IMR-90 (cell line): ENCODE data around the gene CDC73. TPM values are rescaled to one million over a fixed set of nuclear protein-coding genes. Genes with fewer than 3 reads are reported as not detected.

Experiments used
- ATAC-seq: fragments of 200-7000 bp; cut with Tn5 transposase; 2 replicates; pipeline ENCODE4 v1.9.1; 2020; ENCODE audit warnings: low read depth, mild to moderate bottlenecking, moderate library complexity
- BruUV-seq: library from RNA; stranded (reverse); fragments of 400-500 nt; replicated peaks from 2 replicates; lab custom pipeline; 2021; lab: Mats Ljungman, UMichigan
- CTCF ChIA-PET: fragments of 300-600 bp; formaldehyde crosslinking; extraction: SDS; loops from one replicate; lab custom pipeline; 2021; ENCODE audit warnings: antibody characterized with exemption; lab: Yijun Ruan, JAX
- POLR2A ChIA-PET: fragments of 300-600 bp; sonication (Branson Sonifier 250); formaldehyde crosslinking; loops from one replicate; lab custom pipeline; 2022; ENCODE audit warnings: antibody characterized with exemption; ENCODE audit not compliant: unreplicated experiment; lab: Charles Lee
- DNase-seq: peaks from one replicate; pipeline ENCODE4 v3.0.0; 2013
- H2AFZ ChIP-seq: replicated peaks from 2 replicates; pipeline ENCODE3; 2013; ENCODE audit warnings: low read length, mild to moderate bottlenecking; ENCODE audit not compliant: poor library complexity
- H2AK5ac ChIP-seq: 2 replicates; pipeline ENCODE4 v1.6.1; 2013; ENCODE audit warnings: low read depth, low read length, inconsistent platforms
- H2AK9ac ChIP-seq: replicated peaks from 2 replicates; pipeline ENCODE3; 2013; ENCODE audit warnings: mild to moderate bottlenecking, low read depth, low read length, moderate library complexity; ENCODE audit not compliant: poor library complexity
- H2BK120ac ChIP-seq: 2 replicates; pipeline ENCODE4 v1.6.1; 2013; ENCODE audit warnings: low read depth, low read length, inconsistent platforms
- H2BK15ac ChIP-seq: 3 replicates; pipeline ENCODE4 v1.6.1; 2013; ENCODE audit warnings: low read depth, low read length, inconsistent platforms
- H2BK20ac ChIP-seq: 2 replicates; pipeline ENCODE4 v1.6.1; 2013; ENCODE audit warnings: low read depth, mild to moderate bottlenecking, inconsistent platforms, low read length, moderate library complexity
- H2BK5ac ChIP-seq: 2 replicates; pipeline ENCODE4 v1.6.1; 2013; ENCODE audit warnings: mild to moderate bottlenecking, low read depth, low read length, inconsistent platforms; ENCODE audit not compliant: poor library complexity, severe bottlenecking
- H3K14ac ChIP-seq: replicated peaks from 2 replicates; pipeline ENCODE4 v1.6.1; 2013; ENCODE audit warnings: low read depth, low read length, inconsistent platforms
- H3K18ac ChIP-seq: 2 replicates; pipeline ENCODE4 v1.6.1; 2013; ENCODE audit warnings: low read depth, low read length, control low read depth
- H3K23ac ChIP-seq: 2 replicates; pipeline ENCODE4 v1.6.1; 2013; ENCODE audit warnings: low read depth, low read length, inconsistent platforms
- H3K27ac ChIP-seq: 2 replicates; pipeline ENCODE4 v1.5.1; 2013; ENCODE audit warnings: mild to moderate bottlenecking, control low read depth, low read length; ENCODE audit not compliant: insufficient read depth
- H3K27me3 ChIP-seq: 2 replicates; pipeline ENCODE4 v1.6.1; 2013; ENCODE audit warnings: low read length; ENCODE audit not compliant: control insufficient read depth, insufficient read depth
- H3K36me3 ChIP-seq: 2 replicates; pipeline ENCODE4 v1.6.1; 2013; ENCODE audit warnings: low read length, mixed read lengths; ENCODE audit not compliant: control insufficient read depth, insufficient read depth
- H3K4ac ChIP-seq: 2 replicates; pipeline ENCODE4 v1.6.1; 2013; ENCODE audit warnings: low read depth, low read length, inconsistent platforms
- H3K4me1 ChIP-seq: 2 replicates; pipeline ENCODE4 v1.6.1; 2013; ENCODE audit warnings: low read length, mixed read lengths; ENCODE audit not compliant: control insufficient read depth, insufficient read depth
- H3K4me2 ChIP-seq: 2 replicates; pipeline ENCODE4 v1.6.1; 2013; ENCODE audit warnings: low read depth, mild to moderate bottlenecking, control low read depth, low read length, moderate library complexity
- H3K4me3 ChIP-seq: 2 replicates; pipeline ENCODE4 v1.5.1; 2013; ENCODE audit warnings: low read depth, mild to moderate bottlenecking, control low read depth, low read length, moderate library complexity; ENCODE audit not compliant: insufficient read depth
- H3K56ac ChIP-seq: 2 replicates; pipeline ENCODE4 v1.6.1; 2013; ENCODE audit warnings: low read length, inconsistent platforms; ENCODE audit not compliant: insufficient read depth; ENCODE audit errors: extremely low read depth
- H3K79me1 ChIP-seq, 2 experiments: 2 replicates each; pipeline ENCODE4 v1.6.1; 2013; ENCODE audit warnings: low read length in 2 of 2, inconsistent platforms in 1 of 2, low read depth in 1 of 2
- H3K9ac ChIP-seq: 2 replicates; pipeline ENCODE4 v1.6.1; 2013; ENCODE audit warnings: low read depth, low read length, control low read depth
- H3K9me1 ChIP-seq: 2 replicates; pipeline ENCODE4 v1.6.1; 2013; ENCODE audit warnings: low read length, inconsistent platforms; ENCODE audit not compliant: insufficient read depth
- H3K9me3 ChIP-seq: 2 replicates; pipeline ENCODE4 v1.6.1; 2013; ENCODE audit warnings: low read length; ENCODE audit not compliant: control insufficient read depth, insufficient read depth
- H4K20me1 ChIP-seq: 2 replicates; pipeline ENCODE4 v1.6.1; 2013; ENCODE audit warnings: low read length, inconsistent platforms; ENCODE audit not compliant: insufficient read depth
- H4K5ac ChIP-seq: 2 replicates; pipeline ENCODE4 v1.6.1; 2013; ENCODE audit warnings: mild to moderate bottlenecking, low read depth, low read length, control low read depth
- H4K8ac ChIP-seq, 2 experiments: 2 replicates each; pipeline ENCODE4 v1.6.1; 2013; ENCODE audit warnings: low read depth in 2 of 2, low read length in 2 of 2, control low read depth in 1 of 2, inconsistent platforms in 1 of 2
- H4K91ac ChIP-seq: 2 replicates; pipeline ENCODE4 v1.6.1; 2013; ENCODE audit warnings: low read depth, low read length, inconsistent platforms; ENCODE audit not compliant: insufficient read depth
- BHLHE40 ChIP-seq: fragments of 150-350 bp; IDR thresholded peaks from 2 replicates; pipeline ENCODE4 v1.6.1; 2016; ENCODE audit warnings: mild to moderate bottlenecking, low read depth, low read length
- CEBPB ChIP-seq: IDR thresholded peaks from 2 replicates; pipeline ENCODE4 v1.6.1; 2012; ENCODE audit warnings: low read depth, low read length, improper control_type of control experiment
- CHD1 ChIP-seq: IDR thresholded peaks from 2 replicates; pipeline ENCODE4 v1.6.1; 2012; ENCODE audit warnings: low read depth, low read length, improper control_type of control experiment
- FOS ChIP-seq: fragments of 150-350 bp; IDR thresholded peaks from 2 replicates; pipeline ENCODE4 v1.6.1; 2016; ENCODE audit warnings: low read depth, low read length
- MAFK ChIP-seq: IDR thresholded peaks from 2 replicates; pipeline ENCODE4 v1.6.1; 2012; ENCODE audit warnings: low read depth, low read length, improper control_type of control experiment
- MAZ ChIP-seq: IDR thresholded peaks from 2 replicates; pipeline ENCODE4 v1.6.1; 2012; ENCODE audit warnings: low read depth, mild to moderate bottlenecking, low read length, improper control_type of control experiment, moderate library complexity, borderline replicate concordance
- MXI1 ChIP-seq: IDR thresholded peaks from 2 replicates; pipeline ENCODE4 v1.6.1; 2012; ENCODE audit warnings: low read depth, mild to moderate bottlenecking, low read length, moderate library complexity, borderline replicate concordance
- NFE2L2 ChIP-seq: fragments of 150-350 bp; IDR thresholded peaks from 2 replicates; pipeline ENCODE4 v1.6.1; 2016; ENCODE audit warnings: low read depth, mild to moderate bottlenecking, low read length
- POLR2A ChIP-seq: IDR thresholded peaks from 2 replicates; pipeline ENCODE4 v1.6.1; 2012; ENCODE audit warnings: mild to moderate bottlenecking, low read depth, low read length
- RAD21 ChIP-seq: IDR thresholded peaks from 2 replicates; pipeline ENCODE4 v1.6.1; 2012; ENCODE audit warnings: low read length, improper control_type of control experiment
- RCOR1 ChIP-seq: IDR thresholded peaks from 2 replicates; pipeline ENCODE4 v1.6.1; 2012; ENCODE audit warnings: mild to moderate bottlenecking, low read length, improper control_type of control experiment; ENCODE audit not compliant: insufficient replicate concordance
- RFX5 ChIP-seq: IDR thresholded peaks from 2 replicates; pipeline ENCODE4 v1.8.0; 2012; ENCODE audit warnings: low read depth, mild to moderate bottlenecking, low read length, moderate library complexity
- SMC3 ChIP-seq: fragments of 150-350 bp; IDR thresholded peaks from 2 replicates; pipeline ENCODE4 v1.6.1; 2016; ENCODE audit warnings: low read depth, mild to moderate bottlenecking, antibody characterized with exemption, low read length, moderate library complexity
- WGBS, 2 experiments: methylation state at CpG; one replicate each; pipeline versions ENCODE4 v1.1.5 to v1.1.7; 2013; ENCODE audit warnings: missing lambda C conversion rate in 2 of 2; ENCODE audit not compliant: insufficient read length in 1 of 2; ENCODE audit errors: extremely low coverage in 2 of 2; 5-methylcytosine and 5-hydroxymethylcytosine counted together
- dilution Hi-C: fragments of 300-500 bp; cut with HindIII; formaldehyde crosslinking; loops from one replicate; pipeline ENCODE4 v1.14.3; 2018; ENCODE audit warnings: low sequenced_read_pairs; ENCODE audit not compliant: unreplicated experiment
- in situ Hi-C: fragments of 300-500 bp; cut with MboI; formaldehyde crosslinking; loops from 3 replicates; pipeline ENCODE4 v1.14.3; 2019; ENCODE audit warnings: low sequenced_read_pairs, inconsistent platforms, mixed read lengths
- intact Hi-C: fragments of 100-400 bp; cut with micrococcal nuclease; formaldehyde crosslinking; loops from 2 replicates; pipeline ENCODE4 v1.10.0; 2022
- polyA plus RNA-seq, 3 experiments: library from polyadenylated mRNA; depleted of rRNA; stranded (reverse); fragments of >200 nt; gene quantifications; 2 replicates each; pipeline ENCODE4 v1.2.3, GENCODE V29; 2012; ENCODE audit warnings: low replicate concordance in 1 of 3
- total RNA-seq: library from RNA; depleted of rRNA; stranded (reverse); fragments of >200 nt; gene quantifications from 2 replicates; pipeline ENCODE4 v1.2.3, GENCODE V29; 2012
- TF ChIP-seq, protein P1 (sequence below): conservative IDR thresholded peaks from 2 replicates; pipeline ENCODE4 v1.5.1; 2012; ENCODE audit warnings: mild to moderate bottlenecking, low read depth, low read length, improper control_type of control experiment
- TF ChIP-seq, protein P2 (sequence below): fragments of 150-350 bp; IDR thresholded peaks from 2 replicates; pipeline ENCODE4 v1.6.1; 2017; ENCODE audit warnings: mild to moderate bottlenecking, antibody characterized with exemption, low read length, low read depth

The CDC73 gene
- total and polyA plus RNA-seq, 2 of the 4 experiments (the other 2 are of a cell fraction) = 22.1 to 29.6 TPM

DNA sequence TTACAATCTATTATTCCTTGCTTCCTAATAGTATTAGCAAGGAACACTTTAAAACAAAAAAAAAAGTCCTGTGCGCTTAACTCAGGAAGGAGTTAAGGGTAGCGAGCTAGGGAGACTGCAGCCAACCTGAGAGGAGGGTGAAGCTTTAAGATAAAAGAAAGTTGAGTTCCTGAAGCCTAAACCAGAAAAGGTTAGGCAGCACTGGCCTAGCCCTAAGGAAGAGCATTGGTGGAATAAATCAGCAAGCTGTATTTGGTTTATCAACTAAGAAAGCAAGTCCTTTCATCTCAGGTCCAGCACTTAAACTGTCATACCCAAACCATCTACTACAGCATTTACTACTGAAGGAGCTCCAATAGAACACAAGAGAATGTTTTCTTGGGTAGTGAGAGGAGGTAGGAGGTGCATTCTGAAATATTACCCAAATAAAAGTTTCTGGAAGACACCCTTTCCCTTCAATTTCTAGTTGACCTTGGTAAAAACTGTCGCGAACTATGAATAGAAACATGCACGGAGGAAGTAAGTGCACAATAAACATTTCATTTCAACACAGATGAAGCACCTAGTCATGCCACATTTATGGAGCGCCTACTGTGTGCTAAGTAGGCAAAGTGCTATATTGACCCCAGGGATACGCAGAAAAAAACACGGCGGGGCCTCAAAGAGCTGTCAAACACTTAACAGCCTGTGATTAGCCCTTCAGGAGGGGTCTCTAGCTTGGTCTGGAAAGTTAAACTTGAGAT is 17.9 kb upstream of the CDC73 start:
- H2BK20ac ChIP-seq = no peak overlapping the region
- ATAC-seq (no peak), DNase-seq (no peak)
- H3K9me3 ChIP-seq = no peaks in the 10 kb centered on the region
- H2AFZ ChIP-seq = peak overlapping the region; percentile 94
- 40% methylated on average over 1 of the region's 9 CpGs; no CpG with 5 or more reads in 1 of the 2 experiments for WGBS, 2 experiments
- H4K20me1 ChIP-seq = peaks cover 8% of the 10 kb centered on the region; the same call in 1 of the 2 replicates
- dilution Hi-C loops = no loop called here
- intact Hi-C loops = loop anchor here (2.0 kb wide), 1 partner anchor 45 kb away; the partner anchor contains the start of genes RO60 and UCHL5
- H3K36me3 ChIP-seq = peaks cover 7% of the 10 kb centered on the region
- ChIA-PET CTCF (interaction anchor here (0.6 kb wide), 3 partner anchors 62 to 1202 kb away, joined by 3 to 4 read pairs (median 3); no protein-coding TSS in a partner anchor), POLR2A (interaction anchor here (1.4 kb wide), 1 partner anchor 18 kb away, joined by 5 read pairs; the partner anchor contains the start of gene CDC73)
- H2AK9ac ChIP-seq = peak overlapping the region; percentile 89
- H3K4me2 ChIP-seq = peak overlapping the region; percentile 93
- no peaks in the 10 kb centered on the region for H3K27me3 ChIP-seq
- H2BK5ac ChIP-seq = peak overlapping the region; percentile 81
- H3K23ac ChIP-seq = peak overlapping the region; percentile 96
- 0 out of 3 replicates have a peak overlapping the region, but pooled peaks have one; percentile 7 for H2BK15ac ChIP-seq
- H4K8ac ChIP-seq = peak overlapping the region; percentile 6 to 56; a peak in 2 of 4 replicates
- in situ Hi-C loops = no loop called here
- H3K79me1 ChIP-seq = peaks cover 15 to 35% of the 10 kb centered on the region in 2 experiments
- H4K5ac ChIP-seq = no peak overlapping the region
- H2BK120ac ChIP-seq = no peak overlapping the region
- H3K4ac ChIP-seq = peak overlapping the region; percentile 76
- peak overlapping the region; percentile 90 for H3K4me3 ChIP-seq
- no peaks in the 10 kb centered on the region for H3K4me1 ChIP-seq
- H4K91ac ChIP-seq = 0 out of 2 replicates have a peak overlapping the region, but pooled peaks have one; percentile 12
- BruUV-seq = TSS peak; percentile 42
- peak overlapping the region; percentile 93 for H3K14ac ChIP-seq
- peak overlapping the region; percentile 74 for H3K27ac ChIP-seq
- peaks cover 2% of the 10 kb centered on the region; the same call in 1 of the 2 replicates for H3K9me1 ChIP-seq
- no peak overlapping the region for H3K18ac ChIP-seq
- no peak overlapping the region; the same call in 1 of the 2 replicates for H2AK5ac ChIP-seq
- H3K56ac ChIP-seq = peak overlapping the region; percentile 75
- H3K9ac ChIP-seq = peak overlapping the region; percentile 71
- no peak for TF ChIP-seq NFE2L2
- TF ChIP-seq SMC3 = no peak
- TF ChIP-seq MAZ = no peak
- no peak for TF ChIP-seq FOS
- no peak for TF ChIP-seq MXI1
- TF ChIP-seq CEBPB = no peak
- TF ChIP-seq BHLHE40 = no peak
- TF ChIP-seq RAD21 = no peak
- no peak for TF ChIP-seq CHD1
- TF ChIP-seq MAFK = no peak
- TF ChIP-seq, protein P1, sequence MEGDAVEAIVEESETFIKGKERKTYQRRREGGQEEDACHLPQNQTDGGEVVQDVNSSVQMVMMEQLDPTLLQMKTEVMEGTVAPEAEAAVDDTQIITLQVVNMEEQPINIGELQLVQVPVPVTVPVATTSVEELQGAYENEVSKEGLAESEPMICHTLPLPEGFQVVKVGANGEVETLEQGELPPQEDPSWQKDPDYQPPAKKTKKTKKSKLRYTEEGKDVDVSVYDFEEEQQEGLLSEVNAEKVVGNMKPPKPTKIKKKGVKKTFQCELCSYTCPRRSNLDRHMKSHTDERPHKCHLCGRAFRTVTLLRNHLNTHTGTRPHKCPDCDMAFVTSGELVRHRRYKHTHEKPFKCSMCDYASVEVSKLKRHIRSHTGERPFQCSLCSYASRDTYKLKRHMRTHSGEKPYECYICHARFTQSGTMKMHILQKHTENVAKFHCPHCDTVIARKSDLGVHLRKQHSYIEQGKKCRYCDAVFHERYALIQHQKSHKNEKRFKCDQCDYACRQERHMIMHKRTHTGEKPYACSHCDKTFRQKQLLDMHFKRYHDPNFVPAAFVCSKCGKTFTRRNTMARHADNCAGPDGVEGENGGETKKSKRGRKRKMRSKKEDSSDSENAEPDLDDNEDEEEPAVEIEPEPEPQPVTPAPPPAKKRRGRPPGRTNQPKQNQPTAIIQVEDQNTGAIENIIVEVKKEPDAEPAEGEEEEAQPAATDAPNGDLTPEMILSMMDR = no peak
- no peak for TF ChIP-seq RCOR1
- TF ChIP-seq RFX5 = no peak
- TF ChIP-seq POLR2A = no peak
- TF ChIP-seq, protein P2, sequence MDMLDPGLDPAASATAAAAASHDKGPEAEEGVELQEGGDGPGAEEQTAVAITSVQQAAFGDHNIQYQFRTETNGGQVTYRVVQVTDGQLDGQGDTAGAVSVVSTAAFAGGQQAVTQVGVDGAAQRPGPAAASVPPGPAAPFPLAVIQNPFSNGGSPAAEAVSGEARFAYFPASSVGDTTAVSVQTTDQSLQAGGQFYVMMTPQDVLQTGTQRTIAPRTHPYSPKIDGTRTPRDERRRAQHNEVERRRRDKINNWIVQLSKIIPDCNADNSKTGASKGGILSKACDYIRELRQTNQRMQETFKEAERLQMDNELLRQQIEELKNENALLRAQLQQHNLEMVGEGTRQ = no peak
